GM19463 (cell line): ENCODE results near the gene ATG12.
A peak's percentile ranks its signal among the peaks of the same experiment; 100 is the strongest.
"Not testable (repeated sequence)": the region's sequence is repeated elsewhere in the genome, so short reads cannot be mapped to it uniquely, and the experiment has no call there.

ENCODE experiments used
- ATAC-seq: cut with Tn5 transposase; IDR thresholded peaks from one replicate; pipeline ENCODE4 v1.9.1; 2021; ENCODE audit warnings: mild to moderate bottlenecking, moderate library complexity; ENCODE audit not compliant: unreplicated experiment

The ATG12 gene

GRCh38 chr5:115841382-115842088 lies at the start of gene ATG12, which contains the start of gene AP3S1:
ATG12 (minus strand) TSS chr5:115841565; CDS start chr5:115841552, 13 bp downstream.
AP3S1 (plus strand) TSS chr5:115841935; CDS start chr5:115842038, 103 bp downstream.
- ATAC-seq: peak; percentile 75

- no peak for ATAC-seq
Measured at GRCh38 chr5:115888027-115888426, 46.7 kb upstream of the ATG12 start.

- ATAC-seq: not testable (repeated sequence)
Measured at GRCh38 chr5:115885208-115885607, 43.8 kb upstream of the ATG12 start.

- no peak for ATAC-seq
Measured at GRCh38 chr5:115884704-115885103, 43.3 kb upstream of the ATG12 start.

GRCh38 chr5:115882434-115882833 lies 41.1 kb upstream of the ATG12 start:
- ATAC-seq: not testable (repeated sequence)

- ATAC-seq: not testable (repeated sequence)
Measured at GRCh38 chr5:115877342-115877741, 36.0 kb upstream of the ATG12 start.

- no peak for ATAC-seq
Measured at GRCh38 chr5:115875447-115875846, 34.1 kb upstream of the ATG12 start.

- ATAC-seq: no peak
Measured at GRCh38 chr5:115873392-115873791, 32.0 kb upstream of the ATG12 start.

GRCh38 chr5:115872447-115872846 lies 31.1 kb upstream of the ATG12 start:
- ATAC-seq: no peak

- ATAC-seq: no peak
Measured at GRCh38 chr5:115869256-115869795, 28.0 kb upstream of the ATG12 start.

- no peak for ATAC-seq
Measured at GRCh38 chr5:115859378-115859777, 18.0 kb upstream of the ATG12 start.

- ATAC-seq: peak; percentile 36
Measured at GRCh38 chr5:115858396-115858795, 17.0 kb upstream of the ATG12 start.

- ATAC-seq: peak; percentile 3
Measured at GRCh38 chr5:115857626-115858349, 16.4 kb upstream of the ATG12 start.

- ATAC-seq: no peak
Measured at GRCh38 chr5:115857057-115857479, 15.7 kb upstream of the ATG12 start.

- ATAC-seq: no peak
Measured at GRCh38 chr5:115855959-115856358, 14.6 kb upstream of the ATG12 start.

GRCh38 chr5:115854139-115854538 lies 12.8 kb upstream of the ATG12 start:
- no peak for ATAC-seq

- ATAC-seq: no peak
Measured at GRCh38 chr5:115850744-115851416, 9.5 kb upstream of the ATG12 start.

GRCh38 chr5:115849258-115849798 lies 8.0 kb upstream of the ATG12 start:
- ATAC-seq: no peak

GRCh38 chr5:115847290-115847689 lies 5.9 kb upstream of the ATG12 start:
- ATAC-seq: no peak

GRCh38 chr5:115844321-115844817 lies 3.0 kb upstream of the ATG12 start:
- ATAC-seq: no peak
